ENCODE results near the gene NFATC2. TPM values are rescaled to one million over a fixed set of nuclear protein-coding genes. Genes with fewer than 3 reads are reported as not detected.

The NFATC2 gene
- polyA plus RNA-seq, 1 donor from 2014 or later: not detected

DNA sequence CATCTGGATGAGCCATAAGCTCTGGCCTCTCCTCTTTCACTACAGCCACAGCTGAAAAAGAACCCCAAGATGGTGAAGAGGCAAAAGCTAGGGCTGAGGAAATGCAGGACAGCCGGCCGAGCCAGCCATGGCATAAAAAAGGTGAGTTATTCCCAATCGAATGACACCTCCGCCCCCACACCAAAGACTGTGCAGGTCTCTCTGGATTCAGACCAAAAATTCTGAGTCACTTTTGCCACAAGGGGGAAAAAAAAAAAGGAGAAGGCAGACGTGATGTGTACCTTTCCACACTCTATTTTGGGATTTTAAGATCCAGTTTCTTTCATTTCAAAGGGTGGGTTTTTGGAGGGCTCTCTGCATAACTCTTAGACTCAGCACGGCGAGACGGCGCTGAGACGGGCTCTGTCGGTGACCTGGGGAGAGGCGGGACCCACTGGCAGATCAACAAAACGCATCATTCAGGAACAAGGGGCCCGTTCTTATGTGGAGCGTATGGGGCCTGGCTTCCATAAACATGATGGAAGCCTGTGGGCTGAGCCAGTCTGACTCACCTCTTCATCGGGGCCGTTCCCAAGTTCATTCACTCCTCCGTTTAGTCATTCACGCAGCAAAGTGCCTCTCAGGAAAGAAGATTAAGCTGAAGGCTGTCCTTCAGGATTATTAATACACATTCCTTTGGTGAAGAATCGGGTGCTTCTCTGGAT lies 54.8 kb downstream of the NFATC2 start:
- no peak overlapping the region for H3K4me2 ChIP-seq (ENCODE audit: low read length)
- H3K79me2 ChIP-seq (replicated peaks; ENCODE audit: insufficient read depth, low read length): no peaks in the 10 kb centered on the region
- H2AFZ ChIP-seq (ENCODE audit: low read depth, low read length): no peak overlapping the region
- no peaks in the 10 kb centered on the region for H3K9me3 ChIP-seq (ENCODE audit: low read length)
- no peak overlapping the region for H3K9ac ChIP-seq (ENCODE audit: low read length)
- no peaks in the 10 kb centered on the region for H3K27me3 ChIP-seq (ENCODE audit: insufficient read depth, low read depth, low read length)
- no peaks in the 10 kb centered on the region for H3F3A ChIP-seq (ENCODE audit: insufficient read depth, low read length, poor library complexity, severe bottlenecking)
- H4K20me1 ChIP-seq (ENCODE audit: insufficient read depth): no peaks in the 10 kb centered on the region
- TF ChIP-seq MXI1 (conservative IDR thresholded peaks at IDR 0.05; ENCODE audit: poor library complexity, severe bottlenecking) (no peak), SMC3 (conservative IDR thresholded peaks at IDR 0.05; ENCODE audit: poor library complexity) (no peak), POLR2AphosphoS5 (IDR thresholded peaks at IDR 0.05) (no peak), RAD21 (conservative IDR thresholded peaks at IDR 0.05) (no peak), EZH2 (IDR thresholded peaks at IDR 0.05; ENCODE audit: borderline replicate concordance, insufficient read depth, low read length, poor library complexity, severe bottlenecking) (no peak), EP300 (conservative IDR thresholded peaks at IDR 0.05; ENCODE audit: poor library complexity, severe bottlenecking) (no peak)
- no peak overlapping the region for H3K4me3 ChIP-seq (ENCODE audit: low read length)
- no peak overlapping the region for H3K27ac ChIP-seq (ENCODE audit: low read length)
- H3K9me2 ChIP-seq (ENCODE audit: insufficient read depth, low read length): no peaks in the 10 kb centered on the region
- H3K36me3 ChIP-seq (ENCODE audit: insufficient read depth, low read length): no peaks in the 10 kb centered on the region

DNA sequence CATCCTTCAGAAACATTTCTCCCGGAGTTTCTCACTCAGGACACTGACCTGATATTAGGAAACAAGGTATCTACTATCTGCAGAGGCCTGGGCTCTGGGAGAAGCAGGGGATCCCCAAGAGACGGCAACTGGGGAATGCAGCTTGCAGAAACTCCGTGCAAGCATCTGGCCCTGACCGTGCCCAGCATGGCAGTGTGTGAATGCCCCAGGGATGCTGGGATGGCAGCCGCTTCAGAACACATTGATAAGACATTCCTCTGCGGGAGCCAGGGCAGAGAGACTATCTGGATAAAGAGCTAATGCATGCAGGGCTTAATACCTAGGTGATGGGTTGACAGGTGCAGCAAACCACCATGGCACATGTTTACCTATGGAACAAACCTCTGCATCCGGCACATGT lies 55.4 kb downstream of the NFATC2 start:
- Histone ChIP-seq H3K9me2 (ENCODE audit: insufficient read depth, low read length) (no peaks in the 10 kb centered on the region), H3K9ac (ENCODE audit: low read length) (no peak overlapping the region), H3K4me3 (ENCODE audit: low read length) (no peak overlapping the region), H3F3A (ENCODE audit: insufficient read depth, low read length, poor library complexity, severe bottlenecking) (no peaks in the 10 kb centered on the region), H3K79me2 (replicated peaks; ENCODE audit: insufficient read depth, low read length) (no peaks in the 10 kb centered on the region), H3K36me3 (ENCODE audit: insufficient read depth, low read length) (no peaks in the 10 kb centered on the region), H3K4me2 (ENCODE audit: low read length) (no peak overlapping the region), H3K27me3 (ENCODE audit: insufficient read depth, low read depth, low read length) (no peaks in the 10 kb centered on the region), H3K27ac (ENCODE audit: low read length) (no peak overlapping the region), H3K9me3 (ENCODE audit: low read length) (no peaks in the 10 kb centered on the region), H4K20me1 (ENCODE audit: insufficient read depth) (no peaks in the 10 kb centered on the region), H2AFZ (ENCODE audit: low read depth, low read length) (no peak overlapping the region)
- TF ChIP-seq EZH2 (IDR thresholded peaks at IDR 0.05; ENCODE audit: borderline replicate concordance, insufficient read depth, low read length, poor library complexity, severe bottlenecking) (no peak), POLR2AphosphoS5 (IDR thresholded peaks at IDR 0.05) (no peak)
- TF ChIP-seq, protein P1, sequence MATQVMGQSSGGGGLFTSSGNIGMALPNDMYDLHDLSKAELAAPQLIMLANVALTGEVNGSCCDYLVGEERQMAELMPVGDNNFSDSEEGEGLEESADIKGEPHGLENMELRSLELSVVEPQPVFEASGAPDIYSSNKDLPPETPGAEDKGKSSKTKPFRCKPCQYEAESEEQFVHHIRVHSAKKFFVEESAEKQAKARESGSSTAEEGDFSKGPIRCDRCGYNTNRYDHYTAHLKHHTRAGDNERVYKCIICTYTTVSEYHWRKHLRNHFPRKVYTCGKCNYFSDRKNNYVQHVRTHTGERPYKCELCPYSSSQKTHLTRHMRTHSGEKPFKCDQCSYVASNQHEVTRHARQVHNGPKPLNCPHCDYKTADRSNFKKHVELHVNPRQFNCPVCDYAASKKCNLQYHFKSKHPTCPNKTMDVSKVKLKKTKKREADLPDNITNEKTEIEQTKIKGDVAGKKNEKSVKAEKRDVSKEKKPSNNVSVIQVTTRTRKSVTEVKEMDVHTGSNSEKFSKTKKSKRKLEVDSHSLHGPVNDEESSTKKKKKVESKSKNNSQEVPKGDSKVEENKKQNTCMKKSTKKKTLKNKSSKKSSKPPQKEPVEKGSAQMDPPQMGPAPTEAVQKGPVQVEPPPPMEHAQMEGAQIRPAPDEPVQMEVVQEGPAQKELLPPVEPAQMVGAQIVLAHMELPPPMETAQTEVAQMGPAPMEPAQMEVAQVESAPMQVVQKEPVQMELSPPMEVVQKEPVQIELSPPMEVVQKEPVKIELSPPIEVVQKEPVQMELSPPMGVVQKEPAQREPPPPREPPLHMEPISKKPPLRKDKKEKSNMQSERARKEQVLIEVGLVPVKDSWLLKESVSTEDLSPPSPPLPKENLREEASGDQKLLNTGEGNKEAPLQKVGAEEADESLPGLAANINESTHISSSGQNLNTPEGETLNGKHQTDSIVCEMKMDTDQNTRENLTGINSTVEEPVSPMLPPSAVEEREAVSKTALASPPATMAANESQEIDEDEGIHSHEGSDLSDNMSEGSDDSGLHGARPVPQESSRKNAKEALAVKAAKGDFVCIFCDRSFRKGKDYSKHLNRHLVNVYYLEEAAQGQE (IDR thresholded peaks at IDR 0.05; ENCODE audit: borderline replicate concordance): no peak
- TF ChIP-seq, protein P2, sequence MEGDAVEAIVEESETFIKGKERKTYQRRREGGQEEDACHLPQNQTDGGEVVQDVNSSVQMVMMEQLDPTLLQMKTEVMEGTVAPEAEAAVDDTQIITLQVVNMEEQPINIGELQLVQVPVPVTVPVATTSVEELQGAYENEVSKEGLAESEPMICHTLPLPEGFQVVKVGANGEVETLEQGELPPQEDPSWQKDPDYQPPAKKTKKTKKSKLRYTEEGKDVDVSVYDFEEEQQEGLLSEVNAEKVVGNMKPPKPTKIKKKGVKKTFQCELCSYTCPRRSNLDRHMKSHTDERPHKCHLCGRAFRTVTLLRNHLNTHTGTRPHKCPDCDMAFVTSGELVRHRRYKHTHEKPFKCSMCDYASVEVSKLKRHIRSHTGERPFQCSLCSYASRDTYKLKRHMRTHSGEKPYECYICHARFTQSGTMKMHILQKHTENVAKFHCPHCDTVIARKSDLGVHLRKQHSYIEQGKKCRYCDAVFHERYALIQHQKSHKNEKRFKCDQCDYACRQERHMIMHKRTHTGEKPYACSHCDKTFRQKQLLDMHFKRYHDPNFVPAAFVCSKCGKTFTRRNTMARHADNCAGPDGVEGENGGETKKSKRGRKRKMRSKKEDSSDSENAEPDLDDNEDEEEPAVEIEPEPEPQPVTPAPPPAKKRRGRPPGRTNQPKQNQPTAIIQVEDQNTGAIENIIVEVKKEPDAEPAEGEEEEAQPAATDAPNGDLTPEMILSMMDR (IDR thresholded peaks at IDR 0.05; ENCODE audit: poor library complexity, severe bottlenecking): no peak
